Ishikawa (cell line): ENCODE measurements around the gene STAB1.

Experiments
- CREB1 ChIP-seq: IDR thresholded peaks from 2 replicates; pipeline ENCODE4 v1.6.1; 2012; ENCODE audit warnings: low read depth
- EGR1 ChIP-seq: IDR thresholded peaks from 2 replicates; pipeline ENCODE4 v1.6.1; 2012
- EP300 ChIP-seq: IDR thresholded peaks from 2 replicates; pipeline ENCODE4 v1.6.1; 2012; ENCODE audit warnings: borderline replicate concordance
- FOXM1 ChIP-seq: IDR thresholded peaks from 2 replicates; pipeline ENCODE4 v1.6.1; 2012; ENCODE audit warnings: low read depth, borderline replicate concordance
- MAX ChIP-seq: IDR thresholded peaks from 2 replicates; pipeline ENCODE4 v1.6.1; 2012
- RAD21 ChIP-seq: IDR thresholded peaks from 2 replicates; pipeline ENCODE4 v1.6.1; 2012; ENCODE audit warnings: low read depth
- REST ChIP-seq: IDR thresholded peaks from 2 replicates; pipeline ENCODE4 v1.6.1; 2012; ENCODE audit warnings: low read depth, mild to moderate bottlenecking
- TAF1 ChIP-seq: IDR thresholded peaks from 2 replicates; pipeline ENCODE4 v1.6.1; 2012; ENCODE audit warnings: low read depth, mild to moderate bottlenecking
- TEAD4 ChIP-seq: IDR thresholded peaks from 2 replicates; pipeline ENCODE4 v1.6.1; 2012
- USF1 ChIP-seq: IDR thresholded peaks from 2 replicates; pipeline ENCODE4 v1.6.1; 2012
- YY1 ChIP-seq: IDR thresholded peaks from 2 replicates; pipeline ENCODE4 v1.6.1; 2012; ENCODE audit warnings: low read depth

- no peak for TF ChIP-seq FOXM1
- TF ChIP-seq CREB1 = no peak
- no peak for TF ChIP-seq RAD21
- no peak for TF ChIP-seq REST
- no peak for TF ChIP-seq YY1
- TF ChIP-seq EGR1 = no peak
- no peak for TF ChIP-seq TAF1
- no peak for TF ChIP-seq MAX
- TF ChIP-seq TEAD4 = no peak
- no peak for TF ChIP-seq EP300
- TF ChIP-seq USF1 = no peak
These were observed 19.4 kb downstream of the STAB1 start for GRCh38 chr3:52514576-52514975.
